IPS-20b (cell line): Measurements from ENCODE around the gene PHKG1.
"Not testable (repeated sequence)": the region's sequence is repeated elsewhere in the genome, so short reads cannot be mapped to it uniquely, and the experiment has no call there.

Experiments used
- H3K27ac ChIP-seq: one replicate; pipeline ENCODE4 v1.5.1; 2013; ENCODE audit warnings: low read length
- H3K27me3 ChIP-seq: 2 replicates; pipeline ENCODE4 v1.6.1; 2013; ENCODE audit warnings: mild to moderate bottlenecking, low read length, inconsistent platforms; ENCODE audit not compliant: insufficient read depth
- H3K36me3 ChIP-seq: 2 replicates; pipeline ENCODE4 v1.6.1; 2013; ENCODE audit warnings: low read depth, mild to moderate bottlenecking, inconsistent platforms, low read length, moderate library complexity; ENCODE audit not compliant: insufficient read depth
- H3K4me1 ChIP-seq: 2 replicates; pipeline ENCODE4 v1.6.1; 2013; ENCODE audit warnings: mild to moderate bottlenecking, control low read depth, inconsistent platforms, low read length, moderate library complexity; ENCODE audit not compliant: insufficient read depth
- H3K4me3 ChIP-seq: 2 replicates; pipeline ENCODE4 v1.5.1; 2013; ENCODE audit warnings: mild to moderate bottlenecking, low read length, inconsistent platforms
- H3K9ac ChIP-seq: 2 replicates; pipeline ENCODE4 v1.6.1; 2013; ENCODE audit warnings: low read depth, mild to moderate bottlenecking, inconsistent platforms, low read length, moderate library complexity
- H3K9me3 ChIP-seq: 2 replicates; pipeline ENCODE4 v1.6.1; 2013; ENCODE audit warnings: mild to moderate bottlenecking, low read depth, low read length, inconsistent platforms; ENCODE audit not compliant: insufficient read depth

The PHKG1 gene

GRCh38 chr7:56092789-56093531 is at the start of gene PHKG1:
PHKG1 (minus strand) TSS chr7:56092952; CDS start chr7:56088941, 4,011 bp downstream.
- no peak within 1 kb of the TSS for H3K9ac ChIP-seq
- no peak within 1 kb of the TSS for H3K27ac ChIP-seq

GRCh38 chr7:56131062-56131461 is 38.3 kb upstream of the PHKG1 start:
- peaks cover 87% of the 10 kb centered on the region for H3K9me3 ChIP-seq
- not testable (repeated sequence) for H3K9ac ChIP-seq, H3K4me1 ChIP-seq, H3K36me3 ChIP-seq, H3K27me3 ChIP-seq, H3K27ac ChIP-seq, H3K4me3 ChIP-seq

More at GRCh38 chr7:56092789-56093531, at the start of gene PHKG1:
- Histone ChIP-seq H3K9me3 (no peaks in the 10 kb centered on the region), H3K4me3 (no peak within 1 kb of the TSS), H3K4me1 (no peaks in the 10 kb centered on the region), H3K36me3 (no peaks in the 10 kb centered on the region), H3K27me3 (no peaks in the 10 kb centered on the region)

DNA sequence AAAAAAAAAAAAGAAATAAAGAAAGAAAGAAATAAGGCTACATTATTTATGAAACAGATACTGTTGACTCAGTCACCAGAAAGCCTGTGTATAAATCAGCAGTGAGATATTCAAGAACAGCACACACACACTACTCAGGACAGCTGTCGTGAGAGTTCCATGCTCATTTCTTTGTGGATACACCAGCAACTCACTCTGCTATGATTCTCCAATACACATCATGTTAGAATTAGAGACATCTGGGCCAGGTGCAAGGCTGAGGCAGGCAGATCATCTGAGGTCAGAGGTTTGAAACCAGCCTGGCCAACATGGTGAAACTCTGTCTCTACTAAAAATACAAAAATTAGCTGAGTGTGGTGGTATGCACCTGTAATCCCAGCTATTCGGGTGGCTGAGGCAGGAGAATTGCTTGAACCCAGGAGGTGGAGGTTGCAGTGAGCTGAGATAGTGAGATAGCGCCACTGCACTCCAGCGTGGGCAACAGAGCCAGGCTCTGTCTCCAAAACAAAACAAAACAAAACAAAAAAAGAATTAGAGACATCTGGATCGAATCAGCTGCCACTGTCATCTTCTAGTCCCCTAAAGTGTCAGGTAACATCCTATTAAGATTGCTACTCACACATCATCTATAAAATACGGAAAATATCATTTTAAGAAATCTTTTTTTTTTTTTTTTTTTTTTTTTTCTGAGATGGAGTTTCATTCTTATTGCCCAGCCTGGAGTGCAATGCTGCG is 34.7 kb upstream of the PHKG1 start:
- Histone ChIP-seq H3K27ac (no peak overlapping the region), H3K9me3 (peaks cover 87% of the 10 kb centered on the region)

GRCh38 chr7:56125831-56126230 is 33.1 kb upstream of the PHKG1 start:
- Histone ChIP-seq H3K27ac (no peak overlapping the region), H3K36me3 (no peaks in the 10 kb centered on the region), H3K9me3 (peaks cover 90% of the 10 kb centered on the region), H3K4me3 (no peak overlapping the region), H3K4me1 (no peaks in the 10 kb centered on the region), H3K9ac (no peak overlapping the region), H3K27me3 (no peaks in the 10 kb centered on the region)

More for the DNA sequence above, 34.7 kb upstream of the PHKG1 start:
- no peak overlapping the region for H3K4me3 ChIP-seq
- H3K9ac ChIP-seq: no peak overlapping the region
- H3K4me1 ChIP-seq: no peaks in the 10 kb centered on the region
- no peaks in the 10 kb centered on the region for H3K27me3 ChIP-seq
- H3K36me3 ChIP-seq: no peaks in the 10 kb centered on the region

- Histone ChIP-seq H3K27me3 (no peaks in the 10 kb centered on the region), H3K4me3 (no peak overlapping the region), H3K9me3 (peaks cover 89% of the 10 kb centered on the region), H3K27ac (no peak overlapping the region), H3K9ac (no peak overlapping the region), H3K4me1 (no peaks in the 10 kb centered on the region), H3K36me3 (no peaks in the 10 kb centered on the region)
Observed at GRCh38 chr7:56124981-56125380, 32.2 kb upstream of the PHKG1 start.

DNA sequence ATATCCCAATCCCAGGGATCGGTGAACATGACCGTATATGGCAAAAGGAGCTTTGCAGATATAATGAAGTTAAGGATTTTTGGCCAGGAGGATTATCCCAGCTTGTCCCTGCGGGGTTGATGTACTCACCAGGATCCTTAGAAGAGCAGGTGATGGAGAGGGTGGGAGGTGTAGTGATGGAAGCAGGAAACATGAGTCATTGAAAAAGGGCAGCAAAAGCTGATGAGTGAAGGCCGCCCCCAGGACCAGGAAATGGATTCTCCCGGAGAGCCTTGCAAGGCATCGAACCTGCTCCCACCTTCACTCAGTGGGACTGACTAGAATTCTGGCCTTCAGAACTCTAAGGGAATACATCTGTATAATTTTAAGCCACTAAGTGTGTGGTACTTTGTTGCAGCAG is 28.7 kb upstream of the PHKG1 start:
- H3K36me3 ChIP-seq: no peaks in the 10 kb centered on the region
- H3K27me3 ChIP-seq: no peaks in the 10 kb centered on the region
- no peak overlapping the region for H3K27ac ChIP-seq
- H3K9ac ChIP-seq: no peak overlapping the region
- no peak overlapping the region for H3K4me3 ChIP-seq
- no peaks in the 10 kb centered on the region for H3K4me1 ChIP-seq
- peaks cover 91% of the 10 kb centered on the region for H3K9me3 ChIP-seq

DNA sequence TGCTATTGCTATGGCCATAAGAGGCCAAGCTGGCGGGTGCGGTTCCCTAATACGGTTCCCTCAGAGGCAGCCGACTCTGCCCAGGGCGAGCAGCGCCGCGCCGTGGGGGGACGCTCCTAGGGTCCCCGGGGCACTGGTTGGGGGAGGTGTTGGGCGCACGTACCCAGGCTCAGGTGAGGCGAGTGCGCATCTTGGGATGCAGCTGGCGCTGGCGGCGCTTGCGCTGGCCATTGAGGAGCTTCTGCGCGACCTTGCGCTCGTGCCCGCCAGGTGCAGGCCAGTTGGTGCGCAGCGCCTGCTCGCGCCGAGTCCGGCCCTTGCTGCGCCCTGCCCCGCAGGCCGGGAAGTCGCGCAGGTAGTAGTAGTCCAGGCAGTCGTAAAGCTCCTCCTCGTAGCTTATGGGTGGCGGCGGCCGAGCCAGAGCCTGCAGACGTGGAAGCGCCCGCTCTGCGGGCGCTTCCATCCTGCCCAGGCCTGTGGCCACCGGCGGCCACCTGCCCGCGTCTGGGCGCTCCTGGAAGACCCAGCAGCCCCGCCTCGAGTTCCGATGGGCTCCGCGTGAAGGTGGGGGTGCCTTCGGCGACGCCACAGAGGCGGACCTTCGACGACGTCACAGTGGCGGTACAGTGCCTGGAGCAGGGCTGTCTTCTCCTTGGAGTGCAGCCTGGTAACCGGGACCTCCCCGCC is 23.2 kb upstream of the PHKG1 start, which contains the start of gene NUPR2:
NUPR2 (minus strand) TSS at position 566 of the 687 bp plus-strand sequence; CDS start at position 463, 103 bp downstream.
- Histone ChIP-seq H3K9me3 (peaks cover 79% of the 10 kb centered on the region), H3K36me3 (no peaks in the 10 kb centered on the region), H3K27me3 (no peaks in the 10 kb centered on the region)

GRCh38 chr7:56112244-56112643 is 19.5 kb upstream of the PHKG1 start:
- not testable (repeated sequence) for H3K27me3 ChIP-seq, H3K36me3 ChIP-seq, H3K4me1 ChIP-seq, H3K9ac ChIP-seq, H3K27ac ChIP-seq, H3K4me3 ChIP-seq
- H3K9me3 ChIP-seq: peaks cover 76% of the 10 kb centered on the region

More for the DNA sequence above, 23.2 kb upstream of the PHKG1 start, which contains the start of gene NUPR2:
- Histone ChIP-seq H3K4me1 (no peaks in the 10 kb centered on the region), H3K27ac (no peak within 1 kb of the TSS), H3K4me3 (no peak within 1 kb of the TSS), H3K9ac (no peak within 1 kb of the TSS)

DNA sequence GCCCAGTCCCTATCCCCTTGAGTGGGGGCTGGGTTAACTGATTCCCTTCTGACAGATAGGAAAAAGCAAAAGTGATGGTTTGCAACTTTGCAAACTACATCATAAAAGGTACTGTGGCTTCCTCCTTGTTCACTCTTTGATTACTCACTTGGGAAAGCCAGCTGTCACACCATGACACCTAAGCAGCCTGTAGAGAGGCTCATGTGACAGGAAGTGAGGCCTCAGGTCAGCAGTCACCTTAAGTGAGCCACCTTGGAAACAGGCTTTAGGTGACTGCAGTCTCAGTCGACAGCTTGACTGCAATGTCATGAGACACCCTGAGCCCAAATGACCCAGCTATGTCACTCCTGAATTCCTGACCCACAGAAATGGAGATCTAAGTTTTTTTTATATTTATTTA is 17.9 kb upstream of the PHKG1 start:
- no peaks in the 10 kb centered on the region for H3K27me3 ChIP-seq
- H3K27ac ChIP-seq: no peak overlapping the region
- H3K36me3 ChIP-seq: no peaks in the 10 kb centered on the region
- peaks cover 73% of the 10 kb centered on the region for H3K9me3 ChIP-seq
- no peak overlapping the region for H3K4me3 ChIP-seq
- no peaks in the 10 kb centered on the region for H3K4me1 ChIP-seq
- no peak overlapping the region for H3K9ac ChIP-seq

- no peak overlapping the region for H3K9ac ChIP-seq
- no peak overlapping the region for H3K27ac ChIP-seq
- H3K36me3 ChIP-seq: peaks cover 11% of the 10 kb centered on the region
- no peaks in the 10 kb centered on the region for H3K4me1 ChIP-seq
- no peak overlapping the region for H3K4me3 ChIP-seq
- no peaks in the 10 kb centered on the region for H3K27me3 ChIP-seq
- H3K9me3 ChIP-seq: peaks cover 62% of the 10 kb centered on the region
Observed at GRCh38 chr7:56107954-56108258, 15.2 kb upstream of the PHKG1 start.

DNA sequence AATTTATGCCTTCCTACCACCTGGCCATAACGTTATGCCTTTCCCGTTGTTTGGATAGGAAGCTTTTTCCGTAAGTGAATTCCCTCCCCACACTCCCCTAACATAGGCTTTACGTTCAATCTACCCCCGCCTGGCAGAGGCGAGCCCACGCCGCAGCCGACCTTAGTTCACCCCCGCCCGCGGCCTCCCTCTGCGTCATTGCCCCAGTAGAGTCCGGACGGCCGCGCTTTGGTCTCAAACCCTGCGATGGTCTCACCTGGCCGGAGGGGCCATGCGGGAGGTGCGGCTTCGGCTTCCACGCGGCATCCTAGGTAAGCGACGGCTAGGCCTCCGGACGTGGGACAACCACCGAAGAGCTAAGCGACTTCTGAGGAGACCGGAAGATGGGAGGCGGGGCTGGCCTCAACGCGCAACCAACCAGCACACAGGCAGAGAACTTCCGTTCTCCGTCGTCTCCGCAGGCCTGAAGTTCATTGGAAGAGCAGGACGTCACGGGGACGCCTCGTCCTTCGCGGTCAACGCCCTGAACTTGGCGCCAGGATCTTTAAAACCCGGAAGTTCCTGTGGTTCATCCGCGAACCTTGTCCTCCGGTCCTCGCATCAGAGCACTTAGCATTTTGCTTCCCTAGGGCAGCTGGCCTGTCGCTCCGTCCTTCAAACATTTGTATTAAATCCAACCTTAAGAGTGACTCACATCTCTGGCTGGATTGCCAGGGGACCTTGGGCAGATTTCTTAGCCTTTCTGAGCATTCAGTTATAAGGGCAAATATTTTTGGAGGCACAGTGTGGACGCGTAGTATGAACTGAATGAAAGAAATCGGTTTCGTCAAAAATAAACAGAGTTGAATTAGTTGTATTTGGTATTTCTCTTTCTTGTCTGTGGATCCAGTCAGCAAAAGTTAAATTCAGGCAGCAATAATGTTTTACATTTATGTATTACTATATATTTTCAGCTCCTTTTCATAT is 13.6 kb upstream of the PHKG1 start, which contains the start of gene CHCHD2:
CHCHD2 (minus strand) TSS at position 369 of the 966 bp plus-strand sequence; CDS start at position 306, 63 bp downstream.
- Histone ChIP-seq H3K9ac (peak within 1 kb of the TSS; percentile 88; the same call in 1 of the 2 replicates), H3K4me3 (peak within 1 kb of the TSS; percentile 85), H3K27ac (no peak within 1 kb of the TSS)

More for the DNA sequence above, 13.6 kb upstream of the PHKG1 start, which contains the start of gene CHCHD2:
- peaks cover 23% of the 10 kb centered on the region for H3K36me3 ChIP-seq
- H3K27me3 ChIP-seq: no peaks in the 10 kb centered on the region
- H3K4me1 ChIP-seq: no peaks in the 10 kb centered on the region
- peaks cover 54% of the 10 kb centered on the region for H3K9me3 ChIP-seq
